T-helper 2 cell treated with Interferon-gamma antibody and Interleukin-4, amounts not matched to agents 100 ng/mL and 5 ng/mL, for 36 hours (primary cell): ENCODE measurements around the gene EIF3M. TPM values are rescaled to one million over a fixed set of nuclear protein-coding genes. Genes with fewer than 3 reads are reported as not detected.

Experiments
- intact Hi-C: fragments of 100-400 bp; cut with micrococcal nuclease; formaldehyde crosslinking; loops from one replicate; pipeline ENCODE4 v1.15.1; 2023
- total RNA-seq: library from RNA; stranded (reverse); gene quantifications from 2 replicates; pipeline ENCODE4 v1.2.3, GENCODE V29; 2022

Gene EIF3M
- total RNA-seq = 226 and 230 TPM in 2 replicates

DNA sequence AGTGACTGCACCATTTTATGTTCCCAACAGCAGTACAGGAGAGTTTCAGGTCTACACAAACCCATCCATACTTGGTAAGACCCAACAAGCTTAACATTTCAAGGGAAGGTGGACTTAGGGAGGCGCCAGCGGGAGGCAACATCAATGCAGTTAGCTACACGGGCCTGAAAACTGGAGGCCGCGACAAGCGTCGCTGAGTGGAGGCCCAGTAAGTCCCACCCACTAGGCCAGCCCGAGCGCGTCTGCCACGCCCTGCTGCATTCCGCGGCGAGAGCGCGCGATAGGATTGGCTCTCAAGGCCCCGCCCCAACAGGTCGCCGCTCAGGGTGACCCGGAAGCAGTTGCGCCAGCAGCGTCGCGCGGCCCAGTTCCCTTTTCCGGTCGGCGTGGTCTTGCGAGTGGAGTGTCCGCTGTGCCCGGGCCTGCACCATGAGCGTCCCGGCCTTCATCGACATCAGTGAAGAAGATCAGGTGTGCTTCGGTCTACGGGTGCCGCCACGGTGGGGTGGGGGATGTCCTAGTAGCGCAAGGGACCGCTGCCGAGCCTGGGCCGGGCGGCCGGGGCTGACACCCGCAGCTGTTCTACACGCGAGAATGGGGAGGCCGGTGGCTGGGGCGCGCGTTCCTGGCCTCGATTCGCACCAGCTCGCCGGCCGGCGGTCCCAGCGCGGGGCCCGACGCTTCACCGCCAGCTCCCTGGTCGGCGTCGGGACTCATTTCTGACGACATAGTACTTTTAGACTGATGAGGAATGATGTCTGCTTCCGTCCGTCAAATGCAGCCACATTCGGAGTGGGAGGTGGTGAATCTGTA, at the start of gene EIF3M:
EIF3M (plus strand) TSS at position 373 of the 813 bp plus-strand sequence; CDS start at position 430, 57 bp downstream.
- intact Hi-C loops = loop anchor here (1.0 to 10.0 kb wide), 10 partner anchors 17 to 1469 kb away; partner anchors contain the start of genes CAPRIN1, CSTF3, DCDC1 and DNAJC24

DNA sequence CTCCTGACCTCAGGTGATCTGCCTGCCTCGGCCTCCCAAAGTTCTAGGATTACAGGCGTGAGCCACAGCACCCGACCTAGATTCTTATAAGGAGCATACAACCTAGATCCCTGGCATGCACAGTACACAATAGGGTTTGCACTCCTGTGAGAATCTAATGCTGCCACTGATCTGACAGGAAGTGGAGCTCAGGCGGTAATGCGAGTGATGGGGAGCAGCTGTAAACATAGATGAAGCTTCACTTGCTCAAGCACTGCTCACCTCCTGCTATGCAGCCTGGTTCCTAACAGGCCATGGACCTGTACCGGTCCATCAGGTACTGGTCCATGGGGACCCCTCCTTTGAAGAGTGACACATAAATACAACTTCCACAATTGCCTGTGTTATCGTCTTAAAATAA, 44.8 kb upstream of the EIF3M start:
- intact Hi-C loops = no loop called here

DNA sequence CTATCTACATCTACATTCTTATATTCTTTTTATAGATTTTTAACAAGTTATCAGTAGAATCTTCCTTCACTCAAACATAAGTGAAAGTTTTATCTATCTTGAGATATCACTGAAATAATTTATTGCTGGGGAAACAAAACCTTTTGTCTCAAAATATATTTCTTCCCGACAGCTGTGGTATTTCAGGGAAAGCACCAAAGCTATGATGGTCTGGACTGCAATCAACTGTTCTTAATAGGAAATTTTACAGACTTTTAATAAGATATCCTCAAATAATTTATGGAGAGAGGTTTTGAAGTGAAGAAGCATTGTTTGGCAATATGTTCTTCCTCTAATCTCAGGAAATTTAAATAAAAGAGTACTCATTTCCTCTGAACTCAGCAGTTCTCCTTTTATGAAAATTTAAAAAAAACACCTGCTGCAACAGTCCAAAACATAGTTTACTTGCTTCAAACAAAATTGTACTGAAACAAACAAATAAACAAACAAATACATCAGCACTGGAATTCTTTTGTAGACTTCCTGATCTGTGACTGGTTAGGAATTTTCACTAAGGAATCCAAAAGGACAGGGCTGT, 33.9 kb upstream of the EIF3M start:
- intact Hi-C loops = no loop called here

DNA sequence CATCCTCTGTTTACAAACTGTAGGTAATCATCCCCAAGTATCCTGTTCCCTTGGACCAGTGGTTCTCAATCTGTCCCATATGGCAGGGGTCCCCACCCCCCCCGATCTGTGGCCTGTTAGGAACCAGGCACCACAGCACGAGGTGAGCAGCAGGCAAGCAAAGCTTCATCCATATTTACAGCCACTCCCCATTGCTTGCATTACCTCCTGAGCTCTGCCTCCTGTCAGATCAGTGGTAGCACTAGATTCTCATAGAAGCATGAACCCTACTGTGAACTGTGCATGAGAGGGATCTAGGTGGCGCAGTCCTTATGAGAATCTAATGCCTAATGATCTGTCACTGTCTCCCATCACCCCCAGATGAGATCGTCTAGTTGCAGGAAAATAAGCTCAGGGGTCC, 33.4 kb upstream of the EIF3M start:
- intact Hi-C loops = no loop called here

DNA sequence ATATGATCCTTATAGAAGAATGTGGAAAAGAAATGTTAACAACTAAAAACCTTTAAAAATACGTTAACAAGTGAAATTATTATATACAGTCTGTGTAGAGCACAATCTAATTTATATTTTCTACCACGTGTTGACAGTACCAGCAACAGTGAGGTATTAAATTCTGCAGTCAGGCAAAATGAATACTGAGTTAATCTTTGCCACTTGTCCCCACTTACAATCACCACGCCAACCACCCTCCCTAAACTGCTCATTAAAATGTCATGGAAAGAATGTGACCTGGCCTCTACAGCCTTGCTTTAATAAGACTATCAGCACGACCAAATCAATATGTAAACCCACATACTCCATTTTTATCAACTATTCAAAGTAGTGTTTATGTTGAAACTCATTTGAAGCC, 28.5 kb upstream of the EIF3M start:
- intact Hi-C loops = no loop called here

DNA sequence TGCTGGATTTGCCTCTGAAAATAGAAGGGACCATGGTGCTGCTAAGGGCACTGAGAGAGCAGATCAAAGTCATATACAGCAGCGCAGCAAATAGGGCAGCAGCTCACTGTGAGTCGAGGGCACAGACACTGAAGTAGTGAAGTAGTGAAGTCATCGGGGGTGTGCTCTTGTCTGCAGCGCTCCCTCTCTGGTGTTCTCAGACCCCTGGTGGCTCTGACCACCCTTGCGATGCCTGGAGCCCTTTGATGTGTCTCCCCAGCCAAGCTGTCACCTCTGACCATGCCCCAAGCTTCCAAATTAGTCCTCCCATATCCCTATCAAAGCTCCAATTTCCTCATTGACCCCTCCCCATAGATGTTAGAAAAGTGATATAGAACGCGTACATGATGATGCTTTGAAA, 27.7 kb upstream of the EIF3M start:
- intact Hi-C loops = no loop called here

DNA sequence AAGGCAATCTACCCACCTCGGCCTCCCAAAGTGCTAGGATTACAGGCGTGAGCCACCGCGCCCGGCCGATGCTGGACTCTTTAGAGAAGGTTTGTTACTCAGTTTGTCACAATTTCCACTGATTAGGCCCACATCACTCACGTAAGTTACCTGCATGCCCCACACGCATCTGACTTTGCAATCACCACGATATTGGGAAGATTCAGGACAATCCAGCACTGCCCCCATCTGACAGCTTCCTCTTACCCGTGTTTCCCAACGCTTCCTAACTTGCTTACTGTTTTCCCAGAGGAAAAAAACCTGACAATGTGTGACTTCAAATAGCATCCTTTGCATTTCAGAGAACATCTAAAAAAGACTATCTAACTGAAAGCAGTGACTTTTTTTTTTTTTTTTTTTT, 21.8 kb upstream of the EIF3M start:
- intact Hi-C loops = no loop called here

DNA sequence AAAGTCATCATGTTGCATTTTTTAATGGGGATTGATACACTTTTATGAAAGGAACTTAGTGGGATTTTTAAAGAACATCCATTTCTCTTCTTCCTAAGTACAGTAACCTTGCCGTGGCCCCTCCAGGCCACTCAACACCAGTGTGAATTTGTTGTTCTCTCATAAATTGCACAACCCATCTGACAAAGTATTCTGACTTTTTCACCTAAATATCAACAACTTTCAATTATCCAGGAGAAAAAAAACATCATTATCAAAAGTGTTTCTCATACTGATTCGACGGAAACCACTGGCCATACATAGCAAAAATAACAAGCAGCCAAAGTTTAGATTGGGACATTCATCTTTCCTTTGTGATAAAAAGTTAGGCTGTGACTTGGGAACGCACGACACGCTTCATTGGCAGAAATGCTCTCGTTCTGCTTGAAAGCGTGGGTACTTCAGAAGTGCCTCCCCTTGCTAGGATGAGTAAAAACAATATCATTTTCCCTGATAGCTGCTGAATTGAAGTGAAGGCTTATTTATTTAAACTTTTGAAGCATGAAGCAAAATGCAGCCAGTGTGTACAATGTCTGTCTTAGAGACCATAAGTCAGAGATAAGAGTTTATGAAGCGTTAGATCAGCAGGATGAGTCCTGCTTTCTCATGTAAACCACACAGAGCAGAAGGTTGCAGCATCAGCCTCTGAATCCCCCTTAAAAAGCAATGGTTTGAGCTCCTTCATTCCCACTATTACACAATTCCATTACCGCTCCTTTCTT, 20.6 kb upstream of the EIF3M start:
- intact Hi-C loops = no loop called here

DNA sequence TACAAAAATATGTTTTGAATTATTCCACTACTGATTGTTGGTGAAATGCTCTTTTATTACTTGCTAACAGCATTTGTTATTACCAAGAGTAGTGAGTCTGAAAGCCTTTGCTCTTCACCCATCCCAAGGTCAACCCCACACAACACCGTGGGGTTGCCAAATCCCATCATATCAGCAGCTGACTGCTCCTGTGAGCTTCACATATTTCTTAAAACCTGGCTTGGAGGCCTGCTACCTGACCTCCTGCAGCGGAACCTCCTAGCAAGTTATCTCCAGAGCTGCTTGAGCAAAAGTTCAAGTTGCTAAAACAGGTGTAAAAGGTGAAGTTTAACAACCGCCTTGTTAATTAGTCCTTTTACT, 20.1 kb upstream of the EIF3M start:
- intact Hi-C loops = no loop called here

DNA sequence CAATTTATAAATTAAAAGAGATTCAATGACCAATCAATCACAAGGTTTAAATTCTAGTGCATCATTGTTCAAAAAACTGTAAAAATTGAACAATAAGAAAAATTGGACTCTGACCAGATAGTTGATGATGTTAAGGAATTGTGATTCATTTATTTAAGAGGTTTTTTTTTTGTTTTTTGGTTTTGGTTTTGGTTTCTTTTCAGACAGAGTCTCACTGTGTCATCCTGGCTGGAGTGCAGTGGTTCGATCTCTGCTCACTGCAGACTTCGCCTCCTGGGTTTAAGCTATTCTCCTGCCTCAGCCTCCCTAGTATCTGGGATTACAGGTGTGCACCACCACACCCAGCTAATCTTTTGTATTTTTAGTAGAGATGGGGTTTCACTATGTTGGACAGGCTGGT, 17.1 kb upstream of the EIF3M start:
- intact Hi-C loops = loop anchor here (1.0 kb wide), 1 partner anchor 17 kb away; the partner anchor contains the start of gene EIF3M

DNA sequence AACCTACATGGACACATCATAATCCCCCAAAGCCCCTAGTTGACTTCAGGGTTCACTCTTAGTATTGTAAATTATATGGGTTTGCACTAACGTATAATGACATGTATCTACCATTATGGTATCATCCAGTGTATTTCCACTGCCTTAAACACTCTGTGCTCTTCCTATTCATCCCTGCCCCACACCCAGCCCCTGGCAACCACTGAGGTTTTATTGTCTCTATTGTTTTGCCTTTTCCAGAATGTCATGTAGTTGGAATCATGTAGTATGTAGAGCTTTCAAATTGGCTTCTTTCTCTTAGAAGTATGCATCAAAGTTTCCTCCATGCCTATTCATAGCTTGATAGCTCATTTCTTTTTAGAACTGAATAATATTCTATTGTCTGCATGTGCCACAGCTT, 16.5 kb upstream of the EIF3M start:
- intact Hi-C loops = no loop called here

DNA sequence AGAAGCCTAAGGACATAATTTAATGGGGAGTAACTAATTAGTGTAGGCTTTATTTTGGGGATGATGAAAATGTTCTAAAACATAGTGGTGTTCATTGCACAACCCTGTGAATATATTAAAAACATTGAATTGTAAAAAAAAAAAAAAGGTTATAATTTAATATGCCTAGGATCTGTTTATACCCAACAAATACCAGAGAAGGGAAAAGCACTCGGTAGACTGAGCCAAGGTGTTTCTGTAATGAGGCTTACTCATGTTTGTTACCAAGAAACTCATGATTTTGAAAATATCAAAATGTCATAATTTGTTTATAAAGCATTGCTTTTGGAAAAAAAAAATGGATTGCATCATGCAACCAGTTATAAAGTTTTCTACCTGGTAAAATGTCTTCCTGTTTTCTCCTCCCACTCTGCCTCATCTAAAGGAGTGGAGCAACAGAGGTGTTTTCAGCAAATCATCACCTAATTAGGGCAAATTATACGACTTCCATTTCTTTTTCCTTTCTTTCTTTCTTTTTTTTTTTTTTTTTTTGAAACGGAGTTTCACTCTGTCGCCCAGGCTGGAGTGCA, 14.2 kb upstream of the EIF3M start:
- intact Hi-C loops = no loop called here

DNA sequence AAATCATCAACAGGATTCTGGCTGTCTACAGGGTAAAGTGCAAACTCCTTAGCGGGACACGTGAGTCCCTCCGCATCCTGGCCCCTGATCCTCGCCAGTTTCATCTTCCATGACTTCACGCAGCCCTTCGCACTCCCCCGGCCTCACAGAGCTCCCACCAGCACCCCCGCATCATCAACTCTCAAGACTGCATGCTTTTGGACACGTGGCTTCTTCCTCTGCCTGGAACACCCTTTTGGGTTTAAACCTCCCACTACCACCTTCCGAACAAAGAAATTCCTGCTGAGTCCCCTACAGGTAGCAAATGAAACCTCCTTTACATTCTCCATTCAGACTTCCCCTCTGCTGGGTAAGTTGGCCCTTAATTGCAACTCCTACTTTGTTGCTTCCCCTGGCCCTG, 12.6 kb upstream of the EIF3M start:
- intact Hi-C loops = no loop called here

DNA sequence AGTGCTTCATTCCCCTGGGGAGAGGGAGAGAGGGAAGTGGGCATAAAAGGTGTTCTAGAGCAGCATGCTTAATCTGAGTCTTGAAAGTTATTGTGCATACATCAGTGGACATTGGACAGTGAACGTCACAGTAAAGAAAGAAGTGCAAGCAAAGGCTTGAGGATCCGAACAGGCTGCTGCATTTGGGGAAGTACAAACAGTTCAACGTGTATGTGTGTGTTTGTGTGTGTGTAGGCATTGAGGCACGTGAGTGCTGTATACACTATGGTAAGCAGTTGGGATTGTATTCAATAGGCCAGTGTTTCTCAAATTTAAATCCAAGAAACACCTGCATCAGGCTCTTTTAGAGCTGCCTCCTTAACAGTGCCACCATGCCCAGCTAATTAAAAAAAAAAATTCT, 10.4 kb upstream of the EIF3M start:
- intact Hi-C loops = no loop called here

DNA sequence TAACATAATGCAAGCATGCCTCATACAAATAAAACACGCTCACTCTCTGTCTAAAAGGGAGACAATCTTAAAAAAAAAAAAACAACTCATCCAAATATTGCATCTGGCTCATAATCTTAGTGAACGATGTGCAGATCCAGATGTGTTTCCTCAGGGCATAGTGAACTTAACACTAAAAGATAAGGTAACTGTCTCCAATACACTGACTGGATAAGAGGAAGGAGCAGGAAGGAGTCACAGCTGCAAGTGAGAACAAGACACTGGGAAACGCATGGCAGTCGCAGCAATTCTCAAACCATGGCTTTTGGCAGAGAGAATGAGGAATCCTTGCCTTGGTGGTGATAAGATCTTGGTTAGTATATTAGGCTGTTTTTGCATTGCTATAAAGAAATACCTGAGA, 9.2 kb upstream of the EIF3M start:
- intact Hi-C loops = no loop called here

DNA sequence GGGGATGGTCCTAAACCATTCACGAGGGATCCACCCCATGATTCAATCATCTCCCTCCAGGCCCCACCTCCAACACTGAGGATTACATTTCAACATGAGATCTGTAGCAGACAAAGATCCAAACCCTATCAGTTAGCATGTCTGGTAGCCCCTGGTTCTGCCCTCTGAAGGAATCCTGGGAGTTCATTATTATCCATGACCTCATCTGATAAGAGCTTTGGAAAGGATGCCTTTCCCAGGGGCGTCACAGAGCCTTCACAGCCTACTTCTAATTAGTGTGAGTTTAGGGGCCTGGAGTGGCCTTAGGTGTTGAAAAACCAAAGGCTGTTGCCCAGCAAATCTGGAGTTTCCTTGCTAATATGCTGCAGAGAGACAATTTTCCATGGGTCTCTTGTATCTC, 8.6 kb upstream of the EIF3M start:
- intact Hi-C loops = no loop called here

DNA sequence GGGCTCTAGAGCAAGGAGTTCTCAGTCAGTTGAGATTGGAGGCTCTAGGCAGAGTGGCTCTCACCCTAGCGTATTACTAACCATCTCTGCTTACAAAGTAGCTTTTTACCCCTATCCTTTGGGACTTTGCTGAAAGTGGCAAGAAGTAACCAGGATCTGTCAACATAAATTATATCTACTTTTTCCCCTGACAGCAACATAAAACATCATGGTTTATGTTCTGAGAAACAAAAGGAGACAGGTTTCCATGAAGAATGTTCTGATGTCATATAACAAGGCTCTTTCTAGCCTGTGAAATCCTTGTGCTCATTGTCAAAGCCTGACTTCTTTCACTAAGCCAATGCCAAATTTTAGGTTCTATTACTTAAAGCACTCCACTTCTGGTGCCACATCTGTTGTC, 7.2 kb upstream of the EIF3M start:
- intact Hi-C loops = no loop called here

DNA sequence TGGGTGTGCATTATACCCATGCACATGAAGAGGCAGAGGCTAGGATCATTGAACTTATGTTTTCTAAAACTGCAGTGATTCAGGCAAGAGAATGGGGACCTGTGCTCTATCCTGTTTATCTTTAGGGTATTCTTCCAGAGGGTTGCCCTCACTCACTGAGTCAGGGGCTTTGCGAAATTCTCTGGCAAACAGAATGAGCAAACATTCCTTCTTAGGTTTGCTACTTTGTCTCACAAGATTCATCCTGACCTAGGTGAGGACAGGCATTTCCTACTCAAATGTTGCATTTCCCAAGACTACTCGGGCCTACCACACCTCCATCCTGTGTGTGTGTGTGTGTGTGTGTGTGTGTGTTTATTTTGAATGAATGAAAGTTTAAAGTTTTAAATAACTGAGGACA, 2.7 kb upstream of the EIF3M start:
- intact Hi-C loops = loop anchor here (5.0 to 10.0 kb wide), 7 partner anchors 256 to 1471 kb away; partner anchors contain the start of genes CAPRIN1, DCDC1, DNAJC24 and ELP4

DNA sequence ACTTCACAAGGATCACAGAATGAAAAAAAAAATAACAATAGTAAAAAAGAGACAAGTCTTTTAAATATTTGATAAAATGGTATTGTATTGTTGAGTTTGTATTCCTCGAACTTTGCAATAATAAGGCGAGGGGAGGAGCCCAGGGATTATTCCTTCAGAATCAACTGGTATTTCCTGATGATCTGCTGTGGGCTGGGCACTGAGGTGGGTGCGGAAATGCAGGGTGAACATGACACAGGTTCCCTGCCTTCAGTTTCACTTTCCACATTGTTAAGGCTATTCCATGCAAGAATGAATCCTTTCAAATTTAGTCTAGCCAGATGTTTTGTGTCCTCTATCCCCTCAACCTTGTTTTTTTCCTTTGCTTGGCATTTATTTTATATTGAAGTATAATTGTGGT, 2.1 kb upstream of the EIF3M start:
- intact Hi-C loops = loop anchor here (5.0 to 10.0 kb wide), 7 partner anchors 257 to 1471 kb away; partner anchors contain the start of genes CAPRIN1, DCDC1, DNAJC24 and ELP4

DNA sequence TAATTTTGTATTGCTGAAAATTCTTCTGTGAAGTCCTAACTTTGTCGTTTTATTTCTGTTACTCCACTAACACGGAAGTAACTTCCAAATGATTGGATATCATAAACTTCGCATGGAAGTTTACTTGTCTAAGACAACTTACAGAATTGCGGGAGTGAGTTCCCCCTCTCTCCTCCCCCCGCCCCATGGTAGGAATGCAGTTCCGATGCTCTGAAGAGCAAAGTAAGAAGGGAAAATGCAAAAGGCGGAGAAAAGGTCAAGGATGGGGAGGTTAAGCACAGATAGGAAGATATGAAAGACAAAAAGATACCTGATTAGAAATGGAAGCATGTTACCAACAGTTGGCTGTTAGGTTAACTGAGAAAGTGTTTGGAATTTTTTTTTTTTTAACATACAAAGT, 1.3 kb downstream of the EIF3M start:
- intact Hi-C loops = loop anchor here (5.0 to 10.0 kb wide), 7 partner anchors 260 to 1467 kb away; partner anchors contain the start of genes CAPRIN1, DCDC1, DNAJC24 and ELP4

DNA sequence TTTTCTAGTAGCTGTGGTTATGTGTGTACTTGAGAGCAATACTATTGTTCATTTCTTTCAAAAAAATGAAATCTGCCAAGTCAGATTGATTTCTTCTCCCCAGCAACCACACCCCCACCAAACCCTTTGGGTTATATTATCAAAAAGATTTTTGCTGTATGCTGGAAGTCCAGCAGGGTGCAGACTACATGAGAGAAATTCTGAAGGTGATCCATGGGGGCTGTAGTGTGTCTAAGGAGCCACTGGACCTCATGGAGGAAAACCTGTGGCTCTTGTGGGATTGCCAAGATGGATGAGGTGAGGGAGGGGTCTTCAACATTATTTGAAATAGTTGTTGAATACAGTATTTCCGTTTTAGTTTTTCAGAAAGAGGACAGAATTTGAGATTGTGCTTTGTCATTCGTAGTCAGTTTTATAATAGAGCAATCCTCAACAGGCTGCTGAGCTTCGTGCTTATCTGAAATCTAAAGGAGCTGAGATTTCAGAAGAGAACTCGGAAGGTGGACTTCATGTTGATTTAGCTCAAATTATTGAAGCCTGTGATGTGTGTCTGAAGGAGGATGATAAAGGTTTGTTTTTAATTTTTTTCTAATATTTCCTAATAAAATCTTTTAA, 3.1 kb downstream of the EIF3M start:
- intact Hi-C loops = loop anchor here (10.0 kb wide), 2 partner anchors 262 to 448 kb away; partner anchors contain the start of gene TCP11L1
